ENCODE results near the gene KAT2A. TPM values are rescaled to one million over a fixed set of nuclear protein-coding genes. Genes with fewer than 3 reads are reported as not detected.

The KAT2A gene
- total RNA-seq, 1 donor from 2014 or later: 36.2 TPM

DNA sequence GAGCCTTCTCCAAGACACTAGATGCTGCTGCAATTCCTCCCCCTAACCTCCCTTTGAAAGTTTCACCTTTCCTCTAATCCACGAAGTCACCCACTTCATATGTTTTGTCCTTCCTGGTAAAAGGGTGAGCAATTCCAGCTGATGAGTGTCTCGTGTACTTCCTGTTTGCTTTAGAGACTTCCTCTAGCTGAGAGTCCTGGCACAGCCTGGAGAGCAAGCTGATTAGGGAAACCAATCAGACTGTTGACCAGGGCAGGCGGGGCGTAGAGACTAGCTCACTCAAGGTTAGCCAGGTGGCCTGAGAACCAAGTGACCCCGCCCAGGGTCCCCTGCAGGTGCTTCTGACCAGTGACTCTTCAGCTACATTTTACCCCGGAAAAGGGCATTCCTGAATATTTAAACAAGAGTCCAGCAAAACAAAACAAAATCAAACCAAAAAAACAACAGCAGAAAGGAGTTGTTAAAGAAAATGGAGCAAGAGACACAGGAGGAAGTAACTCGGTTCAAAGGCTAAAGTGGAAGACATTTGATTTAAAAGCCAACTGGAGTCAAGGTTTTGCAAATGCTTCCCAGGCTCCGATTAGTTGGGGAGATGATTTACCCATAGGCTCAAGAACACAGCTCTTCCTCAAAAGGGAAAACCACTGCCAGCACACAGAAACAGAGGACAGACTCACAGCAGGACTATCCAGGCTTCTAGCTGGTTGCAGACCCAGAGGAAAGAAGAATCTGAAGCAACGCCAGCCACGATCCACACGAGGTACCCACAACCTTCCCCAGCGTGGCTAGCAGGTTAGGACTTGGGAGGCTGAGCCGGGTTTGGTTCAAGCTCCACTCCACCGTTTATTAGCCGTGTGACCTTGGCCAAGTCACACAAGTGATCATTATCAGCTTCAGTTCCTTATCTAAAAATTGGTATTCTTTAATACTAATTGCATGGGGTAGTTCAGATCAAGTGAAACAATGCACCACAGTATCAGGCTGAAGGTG lies 14.8 kb upstream of the KAT2A start:
- no peak for DNase-seq (ENCODE audit: low spot score)

DNA sequence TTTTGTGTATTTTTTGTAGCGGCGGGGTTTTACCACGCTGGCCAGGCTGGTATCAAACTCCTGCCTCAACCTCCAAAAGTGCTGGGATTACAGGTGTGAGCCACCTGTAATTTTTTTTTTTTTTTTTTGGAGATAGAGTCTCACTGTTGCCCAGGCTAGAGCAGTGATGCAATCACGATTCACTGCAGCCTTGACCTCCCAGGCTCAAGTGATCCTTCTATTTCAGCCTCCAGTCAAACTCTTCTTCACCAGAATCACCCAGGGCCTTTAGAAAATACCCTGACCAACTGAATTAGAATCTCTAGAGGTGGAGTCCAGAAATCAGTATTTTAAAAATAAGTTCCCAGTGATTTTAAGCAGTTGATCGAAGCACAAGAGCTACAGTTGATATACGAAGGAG lies 14.0 kb upstream of the KAT2A start:
- no peak for DNase-seq (ENCODE audit: low spot score)

DNA sequence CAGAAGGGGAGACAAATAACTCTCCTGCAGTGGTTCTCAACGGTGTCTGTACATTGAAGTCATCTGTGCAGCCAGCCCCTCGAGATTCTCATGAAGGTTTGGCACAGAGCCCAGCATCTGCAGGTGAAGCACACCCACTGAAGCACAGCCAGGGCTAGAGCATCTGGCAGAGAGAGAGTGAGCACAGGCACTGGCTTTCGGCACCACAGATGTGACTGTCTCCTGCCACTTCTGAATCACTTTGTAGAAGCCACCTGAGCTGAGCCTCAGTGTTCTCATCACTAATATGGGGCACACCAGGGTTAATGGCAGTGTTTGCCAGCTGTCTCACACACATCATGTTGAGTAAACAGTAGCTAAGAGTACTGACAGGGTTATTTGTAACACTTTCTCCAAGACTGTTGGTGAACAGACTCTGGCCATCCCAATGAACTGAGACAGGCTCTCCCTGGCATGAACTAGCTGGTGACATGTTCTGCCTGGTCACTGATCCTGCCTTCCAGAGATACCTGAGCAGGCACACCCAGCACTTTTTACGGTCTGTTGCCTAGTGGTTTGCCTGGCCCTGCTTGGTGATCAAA lies 12.4 kb upstream of the KAT2A start:
- DNase-seq (ENCODE audit: low spot score): no peak

DNA sequence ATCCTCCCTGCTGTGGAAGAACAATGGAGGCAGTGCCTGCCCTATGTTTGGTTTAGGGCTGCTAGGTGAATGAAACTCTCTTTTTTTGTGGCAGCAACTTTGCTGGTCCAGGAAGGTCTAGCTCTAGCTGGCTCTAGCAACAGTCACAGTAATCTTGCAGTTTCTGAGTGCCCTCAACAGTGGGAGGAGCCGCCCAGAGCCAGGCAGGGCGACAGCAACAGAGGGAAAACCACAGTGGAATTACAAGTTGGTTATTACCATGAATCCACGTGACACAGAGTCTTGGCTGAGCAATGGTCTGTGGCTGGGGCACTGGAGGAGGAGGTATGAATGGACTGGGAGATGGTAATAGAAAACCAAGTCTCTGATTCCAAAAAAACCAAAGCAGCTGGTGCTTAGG lies 11.8 kb upstream of the KAT2A start:
- no peak for DNase-seq (ENCODE audit: low spot score)

DNA sequence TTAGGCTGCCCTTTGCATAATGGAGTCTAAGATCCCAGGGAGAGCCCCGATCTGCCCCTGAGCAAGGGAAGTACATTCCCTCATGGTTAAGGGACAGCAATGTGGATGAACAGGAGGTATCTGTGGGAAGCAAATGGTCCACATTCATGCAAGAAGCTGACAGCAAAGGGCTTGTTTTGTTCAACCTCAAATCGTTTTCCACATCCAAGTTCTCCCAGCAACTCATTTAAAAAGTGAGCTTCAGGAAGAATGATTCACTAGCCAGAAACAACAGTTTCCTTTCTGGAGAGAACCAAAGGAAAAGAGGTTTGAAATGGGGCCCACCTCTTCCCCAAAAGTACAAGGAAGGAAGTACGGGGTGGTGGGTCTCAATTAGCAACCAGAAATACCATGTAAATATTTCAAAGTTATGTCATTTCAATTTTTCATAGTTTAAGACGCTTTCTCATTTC lies 10.8 kb upstream of the KAT2A start:
- DNase-seq (ENCODE audit: low spot score): no peak

DNA sequence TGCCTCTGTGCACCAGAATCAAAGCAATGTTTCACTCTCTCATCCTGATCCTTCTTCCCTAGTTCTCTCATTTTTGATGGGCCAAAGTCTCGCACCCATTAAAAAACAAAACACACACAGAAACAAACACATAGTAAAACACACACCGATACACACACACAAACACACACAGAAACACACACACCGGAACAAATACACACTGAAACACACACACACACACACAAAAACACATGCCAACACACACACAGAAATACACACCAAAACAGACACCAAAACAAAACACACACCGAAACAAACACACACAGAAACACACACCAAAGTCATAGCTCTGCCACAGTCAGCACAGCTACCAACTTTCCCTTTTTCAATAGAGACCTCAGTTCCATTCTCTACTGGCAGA lies 10.1 kb upstream of the KAT2A start:
- DNase-seq (ENCODE audit: low spot score): no peak

DNA sequence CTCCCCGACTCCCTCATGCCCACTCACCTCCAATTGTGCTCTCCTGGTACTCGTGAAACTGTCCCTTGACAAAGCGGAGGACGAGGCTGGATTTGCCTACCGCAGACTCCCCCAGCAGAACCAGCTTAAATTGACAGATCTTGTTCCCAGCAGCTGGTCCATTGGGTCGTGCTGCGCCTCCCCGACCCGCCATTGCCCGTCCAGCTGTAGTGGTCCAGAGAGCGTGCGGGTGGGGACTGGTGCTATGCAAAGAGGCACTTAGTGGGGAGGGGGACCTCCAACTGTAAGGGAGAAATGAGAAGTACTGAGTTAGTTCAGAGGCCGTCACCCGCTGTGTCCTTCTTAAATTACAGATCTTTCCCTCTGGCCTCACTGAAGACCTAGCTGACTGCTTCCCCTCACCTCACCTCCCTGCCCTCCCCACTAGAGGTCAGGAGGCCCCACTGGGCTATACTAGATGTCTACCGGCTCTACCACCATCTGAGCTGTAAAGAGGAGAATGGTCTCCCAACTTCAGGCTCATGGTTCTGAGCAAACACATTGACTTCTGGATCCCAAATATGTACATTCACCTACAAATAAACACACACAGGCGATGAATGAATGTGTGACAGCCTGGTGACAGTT lies 9.3 kb upstream of the KAT2A start:
- DNase-seq (ENCODE audit: low spot score): no peak

DNA sequence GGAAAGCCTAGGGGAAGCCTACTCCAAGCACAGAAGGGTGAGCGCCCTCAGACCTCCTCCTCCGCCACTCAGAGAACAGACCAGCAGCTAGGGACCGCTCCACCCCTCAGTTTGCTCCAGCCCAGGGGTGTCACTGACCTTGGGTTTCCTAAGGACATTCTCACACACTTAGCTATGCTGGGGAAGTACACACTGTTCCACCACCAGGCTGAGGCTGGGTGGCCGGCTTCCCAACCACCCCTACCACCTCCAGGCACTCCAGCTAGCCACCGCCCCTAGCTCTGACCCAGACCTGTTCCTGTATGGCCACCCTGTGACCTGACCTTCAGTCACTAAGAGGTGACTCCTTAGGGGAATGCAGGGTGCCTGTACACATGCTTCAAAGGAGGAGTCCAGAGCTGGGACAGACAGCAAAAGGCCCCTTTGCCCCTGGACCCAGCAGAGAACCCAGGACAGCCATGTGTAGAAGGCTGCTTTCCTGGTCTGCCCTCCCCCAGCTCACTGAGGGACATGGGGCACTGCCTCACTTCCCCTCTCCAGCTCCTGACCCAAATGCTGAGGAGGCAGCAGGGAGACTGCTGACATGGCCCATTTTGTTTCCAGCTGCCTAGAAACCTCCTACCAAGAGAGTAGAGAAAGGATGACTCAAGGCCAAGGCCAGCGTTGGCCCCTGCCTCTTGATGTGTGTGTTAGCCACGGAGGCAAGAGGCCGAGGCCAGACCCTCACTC lies 8.1 kb upstream of the KAT2A start:
- DNase-seq (ENCODE audit: low spot score): no peak

DNA sequence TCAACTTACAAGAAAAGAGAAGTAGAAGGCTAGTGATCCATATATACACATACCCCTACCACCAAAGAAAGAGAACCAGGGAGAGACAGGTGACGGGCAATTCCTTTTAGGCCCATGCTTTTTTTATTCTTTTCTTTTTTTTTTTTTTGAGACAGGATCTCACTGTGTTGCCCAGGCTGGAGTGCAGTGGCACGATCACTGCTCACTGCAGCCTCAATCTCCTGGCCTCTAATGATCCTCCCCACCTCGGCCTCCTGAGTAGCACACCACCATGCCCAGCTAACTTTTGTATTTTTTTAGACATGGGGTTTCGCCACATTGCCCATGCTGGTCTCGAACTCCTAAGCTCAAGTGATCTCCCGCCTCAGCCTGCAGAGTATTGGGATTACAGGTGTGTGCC lies 6.2 kb upstream of the KAT2A start:
- no peak for DNase-seq (ENCODE audit: low spot score)

DNA sequence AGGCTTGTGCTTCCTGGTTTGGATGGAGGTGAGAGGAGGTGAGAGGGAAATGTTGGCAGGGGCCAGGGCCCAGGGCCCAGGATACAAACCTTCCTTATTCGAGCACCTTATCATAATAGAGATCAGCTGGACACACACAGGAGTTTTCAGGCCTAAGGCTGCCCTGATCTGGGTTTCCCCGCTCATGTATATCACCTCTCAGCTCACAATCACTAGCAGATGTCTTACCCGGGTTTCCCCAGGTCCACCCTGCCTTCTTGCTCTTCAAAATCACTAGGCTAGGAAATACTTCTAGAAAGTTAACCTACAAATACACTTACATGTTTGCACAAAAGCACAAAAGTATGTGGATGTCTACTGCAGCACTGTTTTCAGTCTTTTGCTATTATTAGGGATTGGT lies 5.7 kb upstream of the KAT2A start:
- no peak for DNase-seq (ENCODE audit: low spot score)

DNA sequence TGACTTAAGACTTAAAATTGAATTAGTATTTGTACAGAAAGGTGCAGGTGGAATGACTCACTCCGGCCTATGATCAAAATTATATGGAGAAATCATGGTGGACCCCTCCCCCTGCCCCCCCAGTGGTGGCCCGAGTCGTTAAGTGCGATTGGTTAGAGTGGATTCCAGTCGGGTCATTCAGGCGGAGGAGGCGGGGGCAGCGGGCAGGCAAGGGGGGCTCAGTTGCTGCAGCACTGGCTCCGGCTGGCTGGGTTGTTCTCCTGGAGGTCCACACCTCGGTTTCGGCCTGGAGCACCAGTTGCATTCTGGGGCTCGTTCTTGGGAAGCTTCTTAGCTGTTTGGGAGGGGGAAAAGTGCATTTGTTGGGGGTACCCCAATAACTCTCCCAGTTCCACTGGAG lies 4.4 kb upstream of the KAT2A start:
- DNase-seq (ENCODE audit: low spot score): no peak

DNA sequence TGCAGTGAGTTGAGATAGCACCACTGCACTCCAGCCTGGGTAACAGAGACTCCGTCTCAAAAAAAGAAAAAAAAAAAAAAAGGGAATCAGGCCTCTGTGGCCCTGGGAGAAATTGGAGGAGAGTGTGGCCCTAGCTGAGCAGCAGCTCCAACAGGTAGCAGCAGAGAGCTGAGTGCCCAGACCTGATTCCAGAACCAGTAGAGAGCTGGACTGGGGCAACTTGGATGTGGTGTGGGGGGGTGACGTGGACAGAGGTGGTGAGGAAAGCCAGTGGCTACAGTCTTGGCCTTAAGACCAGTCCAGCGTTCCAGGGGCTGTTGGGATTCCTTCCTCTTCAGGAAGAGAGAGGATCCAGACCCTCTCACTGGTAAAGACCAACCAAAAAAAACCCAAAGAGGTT lies 3.1 kb upstream of the KAT2A start:
- DNase-seq (ENCODE audit: low spot score): no peak

DNA sequence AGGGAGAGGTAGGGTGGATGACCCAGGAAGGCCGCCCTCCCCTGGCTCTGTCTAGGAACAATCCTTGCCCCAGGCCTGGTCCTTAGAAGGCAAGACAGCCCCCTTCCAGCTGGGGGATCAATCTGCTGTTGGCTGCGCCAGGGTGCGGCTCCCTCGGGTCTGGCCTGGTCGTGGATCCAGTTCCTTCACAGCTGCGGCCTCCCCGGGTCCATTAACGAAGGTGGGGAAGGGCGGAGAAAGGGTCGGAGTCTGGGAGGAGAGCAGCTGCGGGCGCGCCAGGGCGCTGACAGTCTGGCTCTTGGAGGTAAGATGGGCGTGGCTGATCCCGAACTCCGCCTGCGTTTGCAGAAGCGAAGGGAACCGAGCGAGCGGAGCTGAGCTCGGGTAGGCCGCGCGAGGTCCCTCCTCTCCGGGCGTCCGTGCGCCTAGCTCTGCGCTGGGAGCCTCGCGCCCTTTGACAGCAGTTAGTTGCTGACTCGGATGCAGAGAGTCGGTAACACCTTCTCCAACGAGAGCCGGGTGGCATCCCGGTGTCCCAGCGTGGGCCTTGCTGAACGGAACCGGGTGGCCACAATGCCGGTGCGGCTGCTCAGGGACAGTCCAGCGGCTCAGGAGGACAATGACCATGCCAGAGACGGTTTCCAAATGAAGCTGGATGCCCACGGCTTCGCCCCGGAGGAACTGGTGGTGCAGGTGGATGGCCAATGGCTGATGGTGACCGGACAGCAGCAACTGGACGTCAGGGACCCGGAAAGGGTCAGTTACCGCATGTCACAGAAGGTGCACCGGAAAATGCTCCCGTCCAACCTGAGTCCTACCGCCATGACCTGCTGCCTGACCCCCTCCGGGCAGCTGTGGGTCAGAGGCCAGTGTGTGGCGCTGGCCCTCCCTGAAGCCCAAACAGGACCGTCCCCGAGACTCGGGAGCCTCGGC lies 1.5 kb upstream of the KAT2A start, which contains the start of gene HSPB9:
Gene HSPB9 (plus strand): TSS at position 434 of the 933 bp plus-strand sequence. CDS start 47 bp downstream, at position 481.
- DNase-seq (ENCODE audit: low spot score): no peak

DNA sequence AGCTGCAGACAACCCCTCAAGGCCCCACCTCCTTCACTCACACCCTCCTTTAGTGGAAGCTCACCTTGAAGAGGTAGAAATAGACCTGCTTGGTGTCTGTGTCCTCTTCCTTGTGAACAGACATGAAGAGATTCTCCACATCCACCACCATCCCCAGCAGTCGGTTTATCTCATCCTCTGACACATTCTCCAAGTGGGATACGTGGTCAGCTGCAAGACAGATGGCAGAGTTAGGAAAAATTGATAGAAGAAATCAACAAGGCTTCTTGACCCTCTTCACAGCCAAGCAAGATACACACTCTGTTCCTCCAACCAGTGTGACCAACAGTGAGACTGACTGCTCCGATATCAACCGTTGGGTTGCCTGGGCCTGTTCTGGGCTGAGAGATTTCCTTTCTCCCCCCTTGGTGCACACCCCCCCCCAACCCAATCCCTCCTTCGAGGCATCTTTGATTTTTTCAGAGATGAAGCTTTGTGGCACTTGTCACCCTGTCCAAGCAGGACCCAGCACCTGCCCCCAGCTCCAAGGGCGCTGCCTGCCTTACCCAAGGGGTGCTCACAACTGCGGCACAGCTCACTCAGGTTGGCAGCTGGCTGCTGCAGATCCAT lies 902 bp downstream of the KAT2A start:
- DNase-seq (ENCODE audit: low spot score): no peak

DNA sequence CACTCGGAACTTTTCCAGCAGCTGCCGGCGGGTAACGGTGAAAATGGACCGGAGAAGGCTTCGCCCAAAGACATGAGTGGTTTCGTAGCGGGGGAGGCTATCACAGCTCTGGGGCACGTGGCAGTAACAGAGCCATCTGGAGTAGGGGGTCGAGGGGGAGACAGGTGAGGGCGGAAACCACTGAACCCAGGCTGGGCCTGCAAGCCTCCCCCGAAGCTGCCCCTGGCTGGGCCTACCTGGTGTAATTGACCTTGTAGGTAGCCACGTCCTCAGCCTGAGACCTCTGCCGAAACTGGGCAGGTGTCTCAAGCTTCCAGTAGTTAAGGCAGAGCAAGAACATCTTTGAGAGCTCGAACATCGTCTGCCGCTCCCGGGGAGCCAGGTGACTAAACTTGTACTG lies 1.9 kb downstream of the KAT2A start:
- DNase-seq (ENCODE audit: low spot score): no peak

DNA sequence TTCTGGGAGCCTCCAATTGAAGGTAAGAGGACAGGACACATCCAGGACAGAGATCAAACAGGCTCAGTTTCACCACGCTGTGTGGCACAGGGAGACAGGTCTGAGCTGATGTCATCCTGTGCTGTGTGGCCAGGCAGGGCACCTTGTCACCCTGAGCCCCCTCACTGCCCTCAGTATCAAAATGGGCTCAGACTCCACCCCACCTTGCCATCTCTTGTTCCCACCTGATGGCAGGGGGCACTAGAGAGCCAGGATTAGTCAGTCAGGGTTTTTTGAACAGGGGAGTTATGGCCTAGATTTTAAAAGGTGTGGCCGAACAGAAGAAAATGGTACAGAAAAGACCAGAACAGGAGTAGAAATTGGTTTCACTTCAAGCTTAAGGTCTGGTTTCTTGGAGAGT lies 2.6 kb downstream of the KAT2A start:
- no peak for DNase-seq (ENCODE audit: low spot score)

DNA sequence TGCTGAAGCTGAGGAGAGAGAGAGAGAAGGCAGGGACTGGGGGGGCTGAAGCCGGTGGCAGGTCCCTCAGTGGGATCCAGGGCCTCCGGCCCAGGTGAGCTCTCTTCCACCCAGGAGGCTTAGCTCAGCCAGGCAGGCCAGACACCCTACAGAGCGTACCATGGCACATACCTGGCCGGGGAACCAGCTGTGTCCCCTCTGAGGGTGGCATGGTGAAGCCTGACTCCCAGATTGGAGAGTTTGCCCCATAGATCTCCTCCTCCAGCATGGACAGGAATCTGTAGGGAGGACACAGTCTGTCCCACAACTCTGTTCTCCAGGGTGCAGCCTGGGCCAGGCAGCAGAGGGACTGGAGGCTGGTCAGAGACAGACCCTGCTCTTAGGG lies 3.0 kb downstream of the KAT2A start:
- DNase-seq (ENCODE audit: low spot score): no peak

DNA sequence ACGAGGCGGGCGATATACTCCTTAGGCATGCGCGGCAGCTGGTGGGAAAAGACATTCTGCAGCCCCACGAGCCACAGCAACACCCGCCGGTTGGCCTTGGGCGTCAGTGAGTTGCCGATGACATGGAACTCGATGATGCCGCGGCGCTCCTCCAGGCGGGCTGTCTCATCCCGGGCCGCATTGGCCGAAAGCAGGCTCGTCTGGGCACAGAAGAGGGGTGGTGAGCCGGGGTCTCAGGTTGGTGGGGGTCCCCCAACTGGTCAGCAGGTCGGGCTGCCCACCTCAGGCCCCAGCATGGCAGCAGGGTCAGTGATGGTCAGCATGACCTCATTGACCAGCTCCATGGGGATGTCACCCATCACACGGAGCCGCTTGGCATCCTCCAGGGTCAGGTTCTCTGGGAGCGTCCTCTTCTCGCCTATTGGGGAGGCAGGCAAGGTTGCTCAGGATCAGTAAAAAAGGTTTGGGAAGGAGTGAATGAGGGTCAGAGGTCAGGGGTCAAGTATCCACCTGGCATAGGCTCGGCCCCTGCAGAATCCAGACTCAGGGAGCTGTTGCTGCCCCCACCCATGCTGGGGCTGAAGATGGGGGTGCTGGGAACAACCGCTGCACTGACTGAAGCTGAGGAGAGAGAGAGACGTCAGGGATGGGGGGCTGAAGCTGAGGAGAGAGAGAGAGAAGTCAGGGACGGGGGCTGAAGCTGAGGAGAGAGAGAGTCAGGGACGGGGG lies 3.6 kb downstream of the KAT2A start:
- no peak for DNase-seq (ENCODE audit: low spot score)

DNA sequence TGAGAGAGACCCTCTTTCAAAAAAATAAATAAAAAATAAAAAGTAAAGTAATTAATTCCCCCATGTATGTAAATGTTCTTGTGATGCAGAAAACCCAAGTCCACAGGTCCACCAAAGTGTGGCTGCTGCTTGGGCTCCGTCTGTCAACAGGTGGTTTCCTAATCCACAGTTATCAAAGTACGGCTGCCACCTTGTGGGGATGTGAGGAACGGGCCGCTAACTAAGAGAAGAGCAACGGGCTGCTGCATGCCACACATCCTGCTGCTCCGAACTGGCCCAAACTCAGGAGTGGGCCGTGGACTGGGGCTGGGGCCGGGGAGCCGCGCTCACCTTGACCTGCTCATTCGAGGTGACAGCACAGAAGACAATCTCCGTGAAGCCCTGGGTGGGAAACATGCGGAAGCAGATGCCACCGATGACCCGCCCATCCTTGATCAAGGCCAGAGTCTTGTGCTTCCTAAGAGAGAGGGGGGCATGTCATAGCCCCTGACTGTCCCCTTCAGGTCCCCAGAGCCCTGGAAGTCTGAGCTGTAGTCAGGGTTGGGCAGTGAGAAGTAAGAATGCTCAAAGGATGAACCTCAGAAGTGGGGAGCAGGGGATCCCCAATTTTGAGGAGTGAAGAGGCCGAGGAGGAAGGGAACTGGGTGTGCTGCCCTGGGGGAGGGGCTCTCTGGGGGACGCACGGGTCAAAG lies 4.3 kb downstream of the KAT2A start:
- DNase-seq (ENCODE audit: low spot score): no peak
